GM18505 (cell line): ENCODE results near the gene GFPT1.
A peak's percentile ranks its signal among the peaks of the same experiment; 100 is the strongest.

Source experiments
- ATAC-seq: cut with Tn5 transposase; IDR thresholded peaks from one replicate; pipeline ENCODE4 v1.9.1; 2021; ENCODE audit not compliant: unreplicated experiment
- POLR2A ChIP-seq: IDR thresholded peaks from 4 replicates; pipeline ENCODE4 v1.6.1; 2011; ENCODE audit warnings: borderline replicate concordance; ENCODE audit not compliant: insufficient read depth, insufficient read length; ENCODE audit errors: extremely low read depth

GFPT1 gene

DNA sequence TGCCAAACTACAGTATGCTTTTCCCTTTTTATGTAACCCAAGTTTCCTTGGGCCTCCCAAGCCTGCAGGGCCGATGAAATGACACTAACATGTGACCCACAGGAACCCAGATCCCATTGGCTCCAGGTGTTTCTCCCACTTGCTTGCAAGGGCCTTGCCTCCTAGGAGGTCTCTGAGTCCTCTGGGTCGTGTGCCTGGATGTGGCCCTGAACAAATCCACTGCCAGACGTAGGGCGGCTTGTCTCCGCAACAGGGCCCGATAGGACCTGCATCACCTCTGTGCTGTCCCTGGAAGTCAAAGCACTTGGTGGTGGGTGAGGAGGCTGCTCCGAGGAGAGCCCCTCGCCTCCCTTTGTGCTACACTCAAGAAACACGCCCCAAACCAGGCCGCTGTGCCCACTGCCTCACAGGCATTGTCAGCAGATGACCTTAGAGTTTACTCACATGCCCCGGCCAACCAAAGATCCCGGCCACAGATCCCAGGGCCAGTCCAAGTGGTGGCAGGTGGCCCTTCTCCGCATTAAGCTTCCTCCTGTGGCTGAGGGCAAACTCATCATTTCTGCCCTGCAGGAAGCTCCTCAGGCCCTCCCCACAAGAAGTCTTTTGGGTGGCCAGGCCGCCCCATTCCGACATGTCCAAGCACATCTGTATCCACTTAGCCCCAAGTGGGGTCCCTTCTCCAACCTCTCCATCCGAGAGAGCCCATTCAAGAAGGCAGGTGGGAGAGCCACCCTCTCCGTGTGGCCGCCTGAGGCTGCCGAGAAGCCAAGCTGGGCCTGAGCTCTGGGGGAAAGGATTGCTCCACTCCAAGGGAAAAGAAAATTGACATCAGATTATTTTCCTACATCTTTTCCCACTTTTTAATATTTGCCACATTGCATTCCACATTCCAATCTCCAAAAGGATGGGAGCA, 76.7 kb downstream of the GFPT1 start:
- no peak for TF ChIP-seq POLR2A
- no peak for ATAC-seq

DNA sequence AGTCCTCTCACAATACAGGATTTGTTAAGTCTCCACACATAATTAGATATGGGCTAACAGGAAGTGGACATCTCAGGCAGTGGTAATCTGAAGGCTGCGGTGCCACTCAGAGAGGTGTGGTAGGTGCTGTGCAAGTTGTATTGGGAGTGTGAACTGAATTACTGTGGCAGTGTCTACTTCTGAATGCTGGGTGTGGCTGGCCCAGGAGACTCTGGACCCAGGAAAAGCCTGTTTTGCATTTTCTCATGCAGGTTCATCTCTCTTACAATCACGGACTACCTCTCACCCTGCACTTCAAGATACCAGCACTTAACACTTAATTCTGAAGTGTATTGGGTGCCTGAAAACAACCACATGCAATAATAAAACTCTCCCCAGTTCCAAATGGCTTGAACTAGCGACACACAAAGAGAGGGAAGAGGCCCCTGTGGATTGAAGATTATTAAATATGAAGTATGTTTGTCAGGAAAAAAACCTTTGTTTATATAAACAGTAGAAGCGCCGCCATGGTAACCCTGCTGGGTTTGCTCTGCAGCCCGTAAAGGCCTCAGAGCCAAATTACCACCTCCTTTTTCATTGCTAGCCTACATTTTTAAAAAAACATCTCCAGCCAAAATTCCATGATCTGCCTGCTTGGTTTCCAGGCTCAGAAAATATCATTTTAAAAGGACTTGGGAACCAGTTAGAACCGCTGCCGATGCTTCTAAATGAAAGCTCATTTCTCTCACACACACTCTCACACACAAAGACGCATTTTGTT, 77.5 kb downstream of the GFPT1 start:
- TF ChIP-seq POLR2A, result no peak
- ATAC-seq, result no peak

DNA sequence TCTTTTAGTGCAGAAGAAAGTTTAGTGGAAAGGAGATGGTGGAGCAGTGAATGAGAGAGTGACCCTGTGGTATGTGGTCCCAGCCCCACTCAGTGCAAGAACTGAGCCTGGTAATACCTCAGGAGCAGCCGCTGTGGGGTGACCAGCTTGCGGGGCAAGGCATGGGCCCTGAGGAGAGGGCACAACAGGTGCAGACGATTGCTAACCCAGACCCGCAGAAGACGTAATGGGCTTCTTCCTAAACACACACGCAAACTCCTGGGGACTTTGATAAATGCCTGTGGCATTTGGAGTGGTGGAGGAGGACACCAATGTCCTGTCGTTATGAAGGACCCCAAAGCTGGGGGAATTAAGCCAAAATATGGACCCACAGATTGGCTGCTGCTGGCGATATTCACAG, 78.7 kb downstream of the GFPT1 start:
- no peak for TF ChIP-seq POLR2A
- no peak for ATAC-seq

DNA sequence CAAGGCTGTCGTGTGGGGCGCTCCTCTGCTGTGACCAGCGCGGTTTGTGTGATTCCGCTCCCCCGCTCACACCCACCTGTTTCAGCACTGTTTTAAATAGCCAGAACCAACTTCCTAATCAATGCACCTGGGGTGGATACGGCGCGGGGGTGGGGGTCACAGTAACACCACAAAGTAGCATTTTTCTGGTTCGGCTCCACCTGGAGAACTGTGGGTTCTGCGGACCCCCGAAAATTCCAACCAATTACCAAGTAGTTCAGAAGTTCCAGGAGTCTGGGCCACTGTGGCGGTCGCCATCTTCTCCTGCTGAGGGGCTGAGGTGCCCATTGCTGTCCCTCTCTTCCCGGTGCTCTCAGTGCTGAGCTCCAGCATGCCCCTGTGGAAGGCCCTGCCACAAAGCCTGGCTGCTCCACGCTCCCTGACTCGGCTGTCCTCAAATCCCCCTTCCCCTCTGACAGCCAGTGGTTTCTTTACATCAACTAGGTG, 79.4 kb downstream of the GFPT1 start:
- TF ChIP-seq POLR2A, result no peak
- ATAC-seq, result no peak

DNA sequence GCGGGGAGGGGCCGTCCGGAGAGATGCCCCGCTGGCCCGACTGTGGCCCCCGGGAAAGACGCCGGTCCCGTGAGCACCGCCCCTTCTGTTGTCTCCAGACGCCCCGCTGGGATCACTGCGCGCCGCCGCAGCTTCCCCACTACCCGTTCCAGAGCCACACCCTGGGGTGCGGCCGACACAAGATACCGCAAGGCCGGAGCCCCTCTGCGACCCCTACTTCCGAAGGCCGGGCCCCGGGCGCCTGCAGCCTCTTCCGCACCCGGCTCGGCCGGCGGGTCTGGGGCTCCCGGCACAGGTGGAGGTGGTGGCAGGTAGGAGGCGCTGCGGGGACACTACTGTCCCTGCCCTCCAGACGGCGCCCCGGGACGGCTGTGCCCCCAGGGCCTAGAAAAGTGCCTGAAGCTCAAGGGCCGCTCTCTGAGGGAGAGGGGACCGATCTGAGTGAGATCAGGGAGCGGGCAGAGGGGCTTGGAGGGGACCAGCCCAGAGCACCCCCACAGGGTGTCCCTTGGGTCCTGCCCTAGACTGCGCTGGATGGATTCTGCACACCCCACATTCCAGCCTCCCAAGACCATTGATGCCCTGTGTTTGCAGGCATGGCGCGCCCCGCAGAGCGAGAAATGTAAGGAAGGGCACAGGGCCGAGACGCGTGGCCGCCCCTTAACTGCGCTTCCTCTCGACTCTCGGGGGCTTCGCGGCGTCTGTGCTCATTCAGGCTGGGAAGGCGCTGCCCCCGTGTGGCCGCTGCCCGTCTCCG, 80.0 kb downstream of the GFPT1 start:
- ATAC-seq, result peak; percentile 88
- TF ChIP-seq POLR2A, result no peak

DNA sequence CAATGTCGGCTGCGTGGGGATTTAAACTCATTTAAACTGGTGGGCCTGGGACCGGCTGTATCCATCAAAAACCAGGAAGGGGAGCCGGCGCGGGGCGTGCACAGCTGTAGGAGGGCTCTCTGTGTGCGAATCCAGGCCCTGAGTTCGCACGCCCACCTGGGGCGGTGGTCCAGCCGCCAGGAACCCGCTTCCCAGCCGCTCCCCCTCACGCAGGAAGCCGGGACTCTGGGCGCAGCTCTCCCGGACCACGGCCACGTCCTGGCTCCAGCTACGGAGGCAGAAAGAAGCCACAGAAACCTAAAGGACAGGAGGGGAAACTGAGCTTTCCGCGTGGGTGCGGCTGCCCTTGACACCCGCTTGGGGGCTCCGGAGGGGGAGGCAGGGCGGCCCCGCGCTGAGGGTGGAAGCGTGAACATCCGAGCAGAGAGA, 80.6 kb downstream of the GFPT1 start:
- TF ChIP-seq POLR2A, result no peak
- no peak for ATAC-seq

DNA sequence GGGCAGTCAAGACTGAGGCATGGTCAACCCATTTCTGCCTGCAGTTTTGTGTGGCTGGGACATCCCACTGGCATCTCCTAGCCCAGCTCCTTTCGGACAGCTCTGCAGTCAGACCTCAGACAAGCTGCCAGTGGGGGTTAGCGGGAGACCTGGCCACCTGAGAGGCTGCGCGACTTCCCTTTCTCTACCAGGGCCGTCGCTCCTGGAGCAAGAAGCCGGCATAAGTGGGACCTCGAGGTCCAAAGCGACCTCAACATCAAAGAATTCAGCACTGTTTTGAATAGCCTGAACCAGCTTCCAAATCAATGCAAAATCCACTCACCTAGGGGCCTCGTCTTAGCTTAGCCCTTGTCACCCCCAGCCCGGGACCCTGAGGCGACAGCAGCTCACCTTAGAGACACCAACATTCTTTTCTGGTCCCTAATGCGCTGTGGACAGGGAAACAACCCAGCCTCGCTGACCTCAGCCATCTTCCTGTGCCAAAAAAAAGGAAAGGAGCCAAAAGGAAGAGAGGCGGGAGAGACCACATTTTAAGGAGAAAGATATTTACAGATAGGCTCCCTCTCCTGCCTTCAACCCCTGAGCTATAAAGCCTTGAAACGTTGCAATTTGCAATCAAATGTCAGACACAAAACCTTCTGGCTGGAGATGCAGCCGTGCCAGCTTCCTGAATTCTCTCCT, 81.2 kb downstream of the GFPT1 start:
- ATAC-seq, result no peak
- TF ChIP-seq POLR2A, result no peak

DNA sequence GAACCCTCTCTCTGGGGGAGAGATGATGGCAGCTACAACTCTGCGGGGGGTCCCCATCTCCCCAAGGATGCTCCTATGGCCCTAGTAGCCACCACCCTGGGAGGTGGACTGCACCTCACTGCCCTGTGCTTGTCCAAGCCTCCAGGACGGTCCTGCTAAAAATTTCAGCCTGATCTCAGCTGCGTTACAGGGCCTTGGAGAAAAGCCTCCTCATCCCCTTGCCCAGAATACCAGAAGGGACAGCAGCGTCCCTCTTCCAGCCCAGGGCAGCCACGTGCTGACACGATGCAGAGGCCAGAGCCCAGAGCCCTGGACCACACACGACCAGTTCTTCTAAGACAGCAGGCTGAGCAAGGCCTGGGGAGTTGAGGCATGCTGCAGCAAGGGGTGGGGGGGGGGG, 81.9 kb downstream of the GFPT1 start:
- ATAC-seq, result no peak
- no peak for TF ChIP-seq POLR2A

DNA sequence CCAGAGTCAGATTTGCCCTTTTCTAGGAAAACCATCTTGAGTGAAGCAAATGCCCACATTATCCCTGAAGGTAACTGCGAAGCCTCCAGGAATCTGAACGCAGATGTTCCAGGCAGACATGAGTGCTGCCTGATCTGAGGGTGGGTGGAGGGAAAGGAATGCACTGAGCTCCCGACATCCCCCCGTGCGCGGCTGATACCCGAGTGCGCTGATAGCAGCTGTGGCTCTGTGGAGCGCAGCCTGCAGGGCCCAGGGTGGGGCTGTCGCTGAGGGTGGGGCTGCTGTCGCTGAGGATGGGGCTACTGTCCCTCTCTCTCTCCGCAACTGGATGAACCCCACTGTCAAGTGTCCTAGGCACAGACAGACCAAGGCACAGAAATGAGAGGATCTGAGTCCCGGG, 82.4 kb downstream of the GFPT1 start:
- no peak for ATAC-seq
- no peak for TF ChIP-seq POLR2A

DNA sequence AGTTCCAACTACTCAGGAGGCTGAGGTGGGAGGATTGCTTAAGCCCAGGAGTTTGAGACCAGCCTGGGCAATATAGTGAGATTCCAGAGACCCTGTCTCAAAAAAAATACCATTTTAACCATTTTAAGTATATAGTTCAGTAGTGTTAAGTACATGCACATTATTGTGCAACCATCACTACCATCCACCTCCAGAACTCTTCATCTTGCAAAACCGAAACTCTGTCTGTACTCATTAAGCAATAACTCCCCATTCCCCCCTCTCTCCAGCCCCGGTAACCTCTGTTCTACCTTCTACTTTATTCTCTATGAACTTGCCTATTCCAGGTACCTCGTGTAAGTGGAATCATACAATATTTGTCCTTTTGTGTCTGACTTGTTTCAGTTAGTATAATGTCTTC, 86.4 kb downstream of the GFPT1 start:
- no peak for ATAC-seq
- no peak for TF ChIP-seq POLR2A

DNA sequence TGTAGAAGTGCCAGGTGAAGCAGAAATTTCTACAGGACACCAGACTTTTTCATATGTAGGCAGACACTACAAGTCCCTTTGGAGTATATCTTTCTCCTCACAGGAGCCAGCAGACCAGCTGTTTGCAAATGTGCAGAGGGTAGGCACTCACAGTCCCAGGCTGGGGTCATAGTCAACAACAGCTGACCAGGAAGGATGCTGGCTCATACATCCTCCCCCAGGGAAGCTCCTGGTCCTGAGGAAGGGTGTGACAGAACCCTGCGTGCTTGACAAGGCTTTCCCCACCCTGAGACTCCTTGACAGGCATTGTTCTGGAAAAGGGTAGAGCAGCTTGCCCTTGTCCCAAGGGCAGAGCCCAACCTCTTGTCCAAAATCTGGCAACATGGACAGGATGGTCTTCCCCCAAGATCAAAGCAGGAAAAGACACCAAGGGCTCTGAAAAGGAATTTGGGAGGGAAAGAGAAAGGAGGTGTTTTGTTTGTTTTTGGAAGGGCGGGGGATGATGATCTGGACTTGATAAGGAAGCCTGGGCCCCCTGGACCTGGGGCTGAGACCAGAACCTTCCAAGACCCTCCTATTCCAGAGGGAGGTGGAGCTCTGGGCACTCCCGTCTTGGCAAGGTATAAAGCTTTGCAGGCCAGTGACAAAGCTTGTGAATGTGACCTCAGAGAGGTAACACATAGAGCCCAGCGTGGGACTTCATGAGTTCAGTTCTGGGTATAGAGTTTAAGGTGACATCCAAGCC, 87.1 kb downstream of the GFPT1 start:
- ATAC-seq, result no peak
- TF ChIP-seq POLR2A, result no peak

DNA sequence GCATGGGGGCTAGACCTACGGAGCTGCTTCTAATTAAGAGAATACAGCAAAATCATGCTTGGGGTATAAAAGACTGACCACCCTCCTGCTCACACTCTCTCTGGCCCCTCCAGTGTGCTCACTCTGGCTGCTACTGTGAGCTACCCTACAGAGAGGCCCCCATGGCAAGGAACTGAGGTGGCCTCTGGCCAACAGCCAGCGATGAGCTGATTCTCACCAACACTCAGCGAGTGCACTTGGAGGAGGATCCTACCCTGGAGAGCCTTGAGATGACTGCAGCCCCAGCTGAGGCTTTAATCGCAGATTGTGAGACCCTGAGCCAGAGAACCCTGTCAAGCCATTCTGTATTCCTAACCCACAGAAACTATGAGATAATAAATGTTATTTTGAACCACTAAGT, 88.2 kb downstream of the GFPT1 start:
- TF ChIP-seq POLR2A, result no peak

More for the DNA sequence above, 88.2 kb downstream of the GFPT1 start:
- ATAC-seq, result no peak
